H1 (cell line): ENCODE measurements around the gene SLC6A3. TPM values are rescaled to one million over a fixed set of nuclear protein-coding genes. Genes with fewer than 3 reads are reported as not detected.

ENCODE experiments used
- CTCF ChIA-PET: fragments of 300-600 bp; sonication (Branson Sonifier 250); formaldehyde crosslinking; loops from one replicate; lab custom pipeline; 2021; ENCODE audit not compliant: partially characterized antibody; lab: Charles Lee
- POLR2A ChIA-PET: fragments of 300-600 bp; sonication (Branson Sonifier 250); formaldehyde crosslinking; loops from one replicate; lab custom pipeline; 2021; ENCODE audit warnings: inconsistent platforms; ENCODE audit not compliant: partially characterized antibody; lab: Charles Lee
- DNase-seq, 2 experiments: peaks; one replicate each; pipeline versions ENCODE4 v3.0.0 to v3.0.0-alpha.2; 2010 to 2022; ENCODE audit warnings: low spot score in 2 of 2, low read depth in 1 of 2, mixed read lengths in 1 of 2
- FAIRE-seq: peaks from 2 replicates; lab custom pipeline; 2011; peaks lifted over from hg19 to GRCh38; lab: Jason Lieb, UNC
- H2AFZ ChIP-seq: 2 replicates; pipeline ENCODE4 v1.8.1; 2012; ENCODE audit warnings: low read length, inconsistent platforms
- H2AK5ac ChIP-seq: 2 replicates; pipeline ENCODE4 v1.6.1; 2013; ENCODE audit warnings: low read depth, low read length
- H2BK120ac ChIP-seq: replicated peaks from 2 replicates; pipeline ENCODE3; 2013; ENCODE audit warnings: low read depth, low read length, inconsistent platforms
- H2BK12ac ChIP-seq: 2 replicates; pipeline ENCODE4 v1.6.1; 2013; ENCODE audit warnings: low read depth, low read length
- H2BK15ac ChIP-seq: 2 replicates; pipeline ENCODE4 v1.6.1; 2013; ENCODE audit warnings: low read length
- H2BK20ac ChIP-seq: 2 replicates; pipeline ENCODE4 v1.6.1; 2013; ENCODE audit warnings: low read length
- H2BK5ac ChIP-seq: 2 replicates; pipeline ENCODE4 v1.6.1; 2013; ENCODE audit warnings: low read depth, low read length
- H3K14ac ChIP-seq: 2 replicates; pipeline ENCODE4 v1.6.1; 2013; ENCODE audit warnings: inconsistent platforms; ENCODE audit not compliant: insufficient read length
- H3K18ac ChIP-seq: 2 replicates; pipeline ENCODE4 v1.6.1; 2013; ENCODE audit warnings: low read length; ENCODE audit errors: extremely low read depth
- H3K23ac ChIP-seq: 2 replicates; pipeline ENCODE4 v1.6.1; 2013; ENCODE audit warnings: inconsistent platforms; ENCODE audit not compliant: insufficient read length
- H3K23me2 ChIP-seq: 2 replicates; pipeline ENCODE4 v1.6.1; 2013; ENCODE audit warnings: low read depth, low read length
- H3K27ac ChIP-seq: 2 replicates; pipeline ENCODE4 v1.6.1; 2011; ENCODE audit warnings: low read depth, low read length, inconsistent platforms
- H3K27me3 ChIP-seq, 4 experiments: replicated peaks in 1 of 4; 1 replicate in 1 of 4; 2 replicates in 3 of 4; pipeline versions ENCODE4 v1.6.1 to v1.8.1; 2011 to 2013; ENCODE audit warnings: low read length in 3 of 4, mild to moderate bottlenecking in 3 of 4, inconsistent platforms in 2 of 4, mixed read lengths in 2 of 4, moderate library complexity in 1 of 4; ENCODE audit not compliant: control insufficient read depth in 3 of 4, insufficient read depth in 3 of 4; ENCODE audit errors: extremely low read depth in 1 of 4
- H3K36me3 ChIP-seq, 4 experiments: 2 replicates each; pipeline versions ENCODE4 v1.6.1 to v1.8.1; 2011 to 2013; ENCODE audit warnings: mild to moderate bottlenecking in 4 of 4, low read length in 3 of 4, moderate library complexity in 2 of 4, control low read depth in 1 of 4, inconsistent platforms in 1 of 4; ENCODE audit not compliant: insufficient read depth in 4 of 4, control insufficient read depth in 2 of 4
- H3K4ac ChIP-seq: replicated peaks from 2 replicates; pipeline ENCODE3; 2013; ENCODE audit warnings: low read length, low read depth, mixed read lengths, inconsistent platforms; ENCODE audit not compliant: insufficient read length
- H3K4me1 ChIP-seq, 4 experiments: replicated peaks in 1 of 4; 1 replicate in 1 of 4; 2 replicates in 3 of 4; pipeline versions ENCODE4 v1.6.1 to v1.8.1; 2011 to 2013; ENCODE audit warnings: low read length in 3 of 4, inconsistent platforms in 2 of 4, mixed read lengths in 1 of 4; ENCODE audit not compliant: insufficient read depth in 4 of 4, control insufficient read depth in 3 of 4
- H3K4me2 ChIP-seq, 2 experiments: 2 replicates each; pipeline versions ENCODE4 v1.6.1 to v1.8.1; 2011 to 2013; ENCODE audit warnings: low read depth in 2 of 2, low read length in 2 of 2, control low read depth in 1 of 2, inconsistent platforms in 1 of 2, mild to moderate bottlenecking in 1 of 2; ENCODE audit not compliant: insufficient read depth in 1 of 2
- H3K4me3 ChIP-seq, 4 experiments: fragments of 200-600, 300-600 bp in 1 of 4; sonication (generic), shearing (Covaris generic), sonication (Bioruptor Twin) in 1 of 4; 2 replicates each; pipeline versions ENCODE4 v1.5.1 to v1.8.1; 2011 to 2016; ENCODE audit warnings: low read length in 4 of 4, low read depth in 3 of 4, control low read depth in 2 of 4, inconsistent platforms in 2 of 4, mild to moderate bottlenecking in 2 of 4, mixed read lengths in 1 of 4, moderate library complexity in 1 of 4; ENCODE audit not compliant: insufficient read depth in 2 of 4; ENCODE audit errors: extremely low read depth in 1 of 4
- H3K56ac ChIP-seq: replicated peaks from 2 replicates; pipeline ENCODE3; 2013; ENCODE audit warnings: low read depth, mild to moderate bottlenecking, mixed read lengths, low read length, inconsistent platforms; ENCODE audit not compliant: insufficient read length
- H3K79me1 ChIP-seq: 2 replicates; pipeline ENCODE4 v1.6.1; 2013; ENCODE audit warnings: low read depth, low read length, control low read depth
- H3K79me2 ChIP-seq, 2 experiments: 2 replicates each; pipeline versions ENCODE4 v1.6.1 to v1.8.1; 2012 to 2013; ENCODE audit warnings: low read length in 2 of 2, mild to moderate bottlenecking in 2 of 2, inconsistent platforms in 1 of 2; ENCODE audit not compliant: insufficient read depth in 2 of 2, control insufficient read depth in 1 of 2
- H3K9ac ChIP-seq, 4 experiments: replicated peaks in 1 of 4; 1 replicate in 1 of 4; 2 replicates in 3 of 4; pipeline versions ENCODE4 v1.6.1 to v1.8.1; 2011 to 2013; ENCODE audit warnings: low read depth in 3 of 4, low read length in 3 of 4, control low read depth in 2 of 4, mild to moderate bottlenecking in 2 of 4, moderate library complexity in 2 of 4, inconsistent platforms in 1 of 4; ENCODE audit errors: extremely low read depth in 1 of 4
- H3K9me3 ChIP-seq, 2 experiments: 2 replicates each; pipeline versions ENCODE4 v1.6.1 to v1.8.1; 2012 to 2013; ENCODE audit warnings: mild to moderate bottlenecking in 2 of 2, moderate library complexity in 2 of 2, control low read depth in 1 of 2, inconsistent platforms in 1 of 2, low read depth in 1 of 2, low read length in 1 of 2, mixed read lengths in 1 of 2; ENCODE audit not compliant: insufficient read depth in 2 of 2
- H4K20me1 ChIP-seq, 2 experiments: replicated peaks in 1 of 2; 2 replicates each; pipeline versions ENCODE3 to v1.8.1; 2011 to 2013; ENCODE audit warnings: inconsistent platforms in 2 of 2, low read length in 2 of 2, mild to moderate bottlenecking in 1 of 2; ENCODE audit not compliant: insufficient read depth in 2 of 2, control insufficient read depth in 1 of 2
- H4K5ac ChIP-seq: 2 replicates; pipeline ENCODE4 v1.6.1; 2013; ENCODE audit warnings: low read length, low read depth, mixed read lengths, inconsistent platforms; ENCODE audit not compliant: insufficient read length
- H4K8ac ChIP-seq: 2 replicates; pipeline ENCODE4 v1.8.0; 2013; ENCODE audit warnings: mild to moderate bottlenecking, moderate library complexity, low read length, inconsistent platforms; ENCODE audit not compliant: insufficient read depth; ENCODE audit errors: extremely low read depth
- H4K91ac ChIP-seq: replicated peaks from 2 replicates; pipeline ENCODE3; 2013; ENCODE audit warnings: low read length, mixed read lengths, inconsistent platforms; ENCODE audit not compliant: insufficient read length
- SAP30 ChIP-seq: fragments of 300-600 bp; sonication (generic); IDR thresholded peaks from 2 replicates; pipeline ENCODE4 v1.7.1; 2012; ENCODE audit warnings: low read length, moderate library complexity, mild to moderate bottlenecking, inconsistent platforms; ENCODE audit not compliant: insufficient read depth, insufficient replicate concordance
- SUZ12 ChIP-seq: fragments of 200-600 bp; sonication (generic); IDR thresholded peaks from 2 replicates; pipeline ENCODE4 v1.6.1; 2012; ENCODE audit warnings: mild to moderate bottlenecking, inconsistent platforms, low read length, moderate library complexity, mixed read lengths
- TAF7 ChIP-seq: optimal IDR thresholded peaks from 2 replicates; pipeline ENCODE3; 2011; ENCODE audit warnings: low read depth, mild to moderate bottlenecking, inconsistent platforms, low read length, moderate library complexity, borderline replicate concordance
- TBP ChIP-seq: IDR thresholded peaks from 2 replicates; pipeline ENCODE4 v1.6.1; 2011; ENCODE audit warnings: low read depth, low read length, improper control_type of control experiment
- TCF12 ChIP-seq: IDR thresholded peaks from 2 replicates; pipeline ENCODE4 v1.6.1; 2011; ENCODE audit warnings: low read depth, mild to moderate bottlenecking, low read length
- WGBS, 2 experiments: shearing (Covaris generic) in 1 of 2; methylation state at CpG; one replicate each; pipeline versions ENCODE4 v1.1.6 to v1.1.7; 2013 to 2015; ENCODE audit warnings: low lambda C conversion rate in 2 of 2, mixed read lengths in 2 of 2, inconsistent platforms in 1 of 2, low coverage in 1 of 2, missing lambda C conversion rate in 1 of 2; ENCODE audit not compliant: insufficient replicate concordance in 2 of 2, insufficient coverage in 1 of 2, insufficient read length in 1 of 2; ENCODE audit errors: extremely low coverage in 1 of 2, missing lambda C conversion rate in 1 of 2; 5-methylcytosine and 5-hydroxymethylcytosine counted together
- polyA plus RNA-seq, 7 experiments: library from polyadenylated mRNA; depleted of rRNA in 3 of 7; stranded (reverse) in 5 of 7; unstranded in 2 of 7; fragments of >200 nt in 5 of 7; fragments of 200-250 nt in 2 of 7; gene quantifications; 1 replicate in 5 of 7; 2 replicates in 1 of 7; 4 replicates in 1 of 7; pipeline versions ENCODE4 v1.2.1 to v1.2.3, GENCODE V29; 2011 to 2013; ENCODE audit warnings: missing spikeins in 2 of 7, mixed read lengths in 2 of 7
- total RNA-seq: library from RNA; stranded (reverse); fragmentation: NEBNext Ultra II Directional; extraction: Animal tissue kit (Norgen Biotek cat#: 25700); gene quantifications from 2 replicates; pipeline ENCODE4 v1.2.1, GENCODE V29; 2021

Gene SLC6A3
- total and polyA plus RNA-seq, 2 of the 8 experiments (the other 6 are each of a cell fraction or from before 2014, with no cell fraction given), result 0.48 to 0.91 TPM

DNA sequence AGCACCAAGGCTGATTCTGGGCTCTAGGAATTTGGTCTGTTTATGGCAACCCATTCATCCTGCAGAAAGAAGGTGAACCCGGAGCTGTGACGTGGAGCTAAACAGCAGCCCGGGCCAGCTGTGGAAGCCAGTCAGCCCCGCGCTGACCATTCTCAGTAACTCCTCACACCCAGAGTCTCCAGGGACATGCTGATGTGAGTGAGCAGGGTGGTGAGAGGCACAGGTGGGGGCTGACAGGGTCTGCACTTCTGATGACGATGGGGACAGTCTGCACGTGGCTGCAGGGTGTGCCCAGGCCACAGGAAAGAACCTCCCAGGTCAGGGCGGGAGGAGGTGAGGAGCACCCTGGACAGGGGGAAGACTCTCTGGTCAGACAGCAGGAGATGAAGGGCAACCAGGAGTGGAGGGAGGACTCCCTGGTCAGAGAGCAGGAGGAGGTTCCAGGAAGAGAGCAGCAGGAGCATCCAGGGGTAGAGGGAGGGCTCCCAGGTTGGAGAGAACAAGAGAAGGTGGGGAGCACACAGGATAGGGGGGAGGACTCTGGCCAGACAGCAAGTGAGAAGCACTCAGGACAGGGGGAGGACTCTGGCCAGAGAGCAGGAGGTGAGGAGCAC is 26.1 kb upstream of the SLC6A3 start:
- Histone ChIP-seq H2AFZ (no peak overlapping the region), H2AK5ac (no peak overlapping the region), H3K4me2 (no peak overlapping the region), H3K4me3 (no peak overlapping the region), H3K9me3 (peaks cover 0 to 3% of the 10 kb centered on the region in 2 experiments; a peak in 1 of 4 replicates), H2BK12ac (no peak overlapping the region), H3K9ac (no peak overlapping the region), H3K18ac (no peak overlapping the region), H2BK120ac (no peak overlapping the region), H2BK5ac (no peak overlapping the region), H4K5ac (no peak overlapping the region), H3K56ac (no peak overlapping the region), H3K4ac (no peak overlapping the region), H4K91ac (no peak overlapping the region), H4K20me1 (peaks cover 1 to 16% of the 10 kb centered on the region in 2 experiments), H2BK15ac (no peak overlapping the region), H2BK20ac (no peak overlapping the region), H3K23ac (no peak overlapping the region), H3K27me3 (no peaks in the 10 kb centered on the region), H3K14ac (no peak overlapping the region), H3K23me2 (0 out of 2 replicates have a peak, but pooled peaks cover 1% of the 10 kb centered on the region), H3K27ac (no peak overlapping the region), H3K36me3 (peaks cover 19 to 74% (median 55%) of the 10 kb centered on the region in 4 experiments), H3K79me1 (no peaks in the 10 kb centered on the region), H3K79me2 (no peaks in the 10 kb centered on the region), H4K8ac (no peak overlapping the region), H3K4me1 (no peaks in the 10 kb centered on the region)
- POLR2A ChIA-PET, result no interaction called here
- DNase-seq (no peak), FAIRE-seq (no peak)
- WGBS, 2 experiments, result 87% methylated on average over 8 of the region's 8 CpGs; no CpG with 5 or more reads in 1 of the 2 experiments
- TF ChIP-seq TCF12 (no peak), SAP30 (no peak), TAF7 (no peak), TBP (no peak), SUZ12 (no peak)
- CTCF ChIA-PET, result interaction anchor here (5.6 kb wide), 1 partner anchor 8 kb away, joined by 47 read pairs; no protein-coding TSS in a partner anchor
